GM12878 (cell line): ENCODE data around the gene PXDC1. TPM values are rescaled to one million over a fixed set of nuclear protein-coding genes. Genes with fewer than 3 reads are reported as not detected.

ENCODE experiments used
- ATAC-seq: fragments of 200-7000 bp; cut with Tn5 transposase; 3 replicates; pipeline ENCODE4 v1.9.1; 2020; ENCODE audit warnings: mild to moderate bottlenecking, moderate library complexity
- BruUV-seq: library from RNA; stranded (reverse); fragments of 400-500 nt; replicated peaks from 2 replicates; lab custom pipeline; 2021; lab: Mats Ljungman, UMichigan
- CTCF ChIA-PET: fragments of 300-600 bp; sonication (Branson Sonifier 250); formaldehyde crosslinking; extraction: SDS; loops from one replicate; lab custom pipeline; 2021; ENCODE audit warnings: inconsistent platforms; lab: Yijun Ruan, JAX
- POLR2A ChIA-PET: fragments of 350-600 bp; formaldehyde crosslinking; extraction: SDS; loops from one replicate; lab custom pipeline; 2021; ENCODE audit warnings: inconsistent platforms; lab: Charles Lee
- RAD21 ChIA-PET: fragments of 300-600 bp; sonication (Branson Sonifier 250); formaldehyde crosslinking; loops from one replicate; lab custom pipeline; 2023; ENCODE audit warnings: antibody characterized with exemption; ENCODE audit not compliant: unreplicated experiment; lab: Charles Lee
- SMC1A ChIA-PET: fragments of 300-600 bp; sonication (Branson Sonifier 250); formaldehyde crosslinking; loops from one replicate; lab custom pipeline; 2023; ENCODE audit not compliant: unreplicated experiment, uncharacterized antibody; lab: Charles Lee
- DNase-seq: peaks from one replicate; pipeline ENCODE4 v3.0.0-alpha.2; 2011; ENCODE audit warnings: low read depth, low spot score
- FAIRE-seq: peaks from 3 replicates; lab custom pipeline; 2011; peaks lifted over from hg19 to GRCh38; lab: Jason Lieb, UNC
- H2AFZ ChIP-seq: 2 replicates; pipeline ENCODE4 v1.6.0; 2011; ENCODE audit warnings: low read depth, low read length, control low read depth; ENCODE audit not compliant: control insufficient read depth
- H3K27ac ChIP-seq: 2 replicates; pipeline ENCODE4 v1.5.1; 2011; ENCODE audit warnings: control low read depth; ENCODE audit not compliant: control insufficient read depth, insufficient read depth
- H3K27me3 ChIP-seq, 2 experiments: replicated peaks in 1 of 2; 2 replicates each; pipeline versions ENCODE4 v1.6.0 to v1.6.1; 2011; ENCODE audit warnings: low read length in 1 of 2; ENCODE audit not compliant: control insufficient read depth in 2 of 2, insufficient read depth in 2 of 2
- H3K36me3 ChIP-seq, 2 experiments: 2 replicates each; pipeline ENCODE4 v1.5.1; 2011; ENCODE audit warnings: low read length in 1 of 2; ENCODE audit not compliant: control insufficient read depth in 2 of 2, insufficient read depth in 2 of 2
- H3K4me1 ChIP-seq: 2 replicates; pipeline ENCODE4 v1.6.1; 2011; ENCODE audit warnings: mild to moderate bottlenecking, low read length, moderate library complexity, mixed read lengths; ENCODE audit not compliant: control insufficient read depth, insufficient read depth
- H3K4me2 ChIP-seq: 2 replicates; pipeline ENCODE4 v1.6.0; 2011; ENCODE audit warnings: control low read depth; ENCODE audit not compliant: control insufficient read depth, insufficient read depth
- H3K4me3 ChIP-seq: fragments of 200-600 bp; sonication (generic); 2 replicates; pipeline ENCODE4 v1.5.1; 2016
- H3K79me2 ChIP-seq: 2 replicates; pipeline ENCODE4 v1.6.0; 2011; ENCODE audit warnings: low read length; ENCODE audit not compliant: control insufficient read depth, insufficient read depth
- H3K9ac ChIP-seq: 2 replicates; pipeline ENCODE4 v1.8.0; 2011; ENCODE audit warnings: low read length, control low read depth, mixed read lengths; ENCODE audit not compliant: control insufficient read depth, insufficient read depth
- H3K9me3 ChIP-seq: replicated peaks from 3 replicates; pipeline ENCODE4 v1.5.1; 2011; ENCODE audit warnings: mild to moderate bottlenecking, low read length; ENCODE audit not compliant: control insufficient read depth, insufficient read depth
- H4K20me1 ChIP-seq: 2 replicates; pipeline ENCODE4 v1.6.0; 2011; ENCODE audit not compliant: control insufficient read depth, insufficient read depth
- ATF7 ChIP-seq: fragments of 450-650 bp; IDR thresholded peaks from 2 replicates; pipeline ENCODE4 v1.6.1; 2016; ENCODE audit warnings: low read depth, mild to moderate bottlenecking
- CREB1 ChIP-seq: IDR thresholded peaks from 2 replicates; pipeline ENCODE4 v1.6.1; 2012; ENCODE audit warnings: low read depth, mild to moderate bottlenecking, inconsistent platforms
- ELK1 ChIP-seq: IDR thresholded peaks from 2 replicates; pipeline ENCODE4 v1.6.1; 2012; ENCODE audit warnings: low read depth, low read length, improper control_type of control experiment
- EP300 ChIP-seq, 2 experiments: fragments of 150-350 bp in 1 of 2; IDR thresholded peaks; 2 replicates each; pipeline ENCODE4 v1.6.1; 2011 to 2012; ENCODE audit warnings: low read depth in 2 of 2, low read length in 2 of 2, borderline replicate concordance in 1 of 2, improper control_type of control experiment in 1 of 2, inconsistent platforms in 1 of 2; ENCODE audit not compliant: control insufficient read depth in 1 of 2
- FOXK2 ChIP-seq: fragments of 450-650 bp; IDR thresholded peaks from 2 replicates; pipeline ENCODE4 v1.6.1; 2017; ENCODE audit warnings: mild to moderate bottlenecking, moderate library complexity
- IRF3 ChIP-seq: fragments of 450-650 bp; IDR thresholded peaks from 2 replicates; pipeline ENCODE4 v1.6.1; 2014; ENCODE audit warnings: mild to moderate bottlenecking
- LARP7 ChIP-seq: fragments of 450-650 bp; IDR thresholded peaks from 2 replicates; pipeline ENCODE4 v1.6.1; 2017; ENCODE audit warnings: mild to moderate bottlenecking
- MYB ChIP-seq: fragments of 150-350 bp; IDR thresholded peaks from 2 replicates; pipeline ENCODE4 v1.6.1; 2014; ENCODE audit warnings: mild to moderate bottlenecking, low read depth, low read length, borderline replicate concordance
- NR2C1 ChIP-seq: fragments of 450-650 bp; IDR thresholded peaks from 2 replicates; pipeline ENCODE4 v1.6.1; 2017; ENCODE audit warnings: antibody characterized with exemption, mild to moderate bottlenecking, moderate library complexity
- PAX8 ChIP-seq: fragments of 450-650 bp; IDR thresholded peaks from 2 replicates; pipeline ENCODE4 v1.6.1; 2017; ENCODE audit warnings: mild to moderate bottlenecking, moderate library complexity
- POLR2AphosphoS5 ChIP-seq: IDR thresholded peaks from 2 replicates; pipeline ENCODE4 v1.6.1; 2011; ENCODE audit warnings: mild to moderate bottlenecking, low read length, inconsistent platforms
- RAD51 ChIP-seq: fragments of 450-650 bp; IDR thresholded peaks from 2 replicates; pipeline ENCODE4 v1.6.1; 2016; ENCODE audit warnings: moderate library complexity, mild to moderate bottlenecking, inconsistent platforms
- SMAD1 ChIP-seq: fragments of 450-650 bp; IDR thresholded peaks from 2 replicates; pipeline ENCODE4 v1.6.1; 2018; ENCODE audit warnings: mild to moderate bottlenecking, low read depth; ENCODE audit not compliant: partially characterized antibody
- SMC3 ChIP-seq: IDR thresholded peaks from 2 replicates; pipeline ENCODE4 v1.6.1; 2011; ENCODE audit warnings: low read length, improper control_type of control experiment, borderline replicate concordance
- STAT1 ChIP-seq: fragments of 450-650 bp; conservative IDR thresholded peaks from 2 replicates; pipeline ENCODE4 v1.6.1; 2014; ENCODE audit warnings: antibody characterized with exemption, mild to moderate bottlenecking
- YY1 ChIP-seq: IDR thresholded peaks from 2 replicates; pipeline ENCODE4 v1.6.1; 2011; ENCODE audit warnings: low read depth, mild to moderate bottlenecking, low read length
- ZNF207 ChIP-seq: fragments of 450-650 bp; IDR thresholded peaks from 2 replicates; pipeline ENCODE4 v1.6.1; 2014; ENCODE audit warnings: antibody characterized with exemption, mild to moderate bottlenecking, borderline replicate concordance
- ZZZ3 ChIP-seq: IDR thresholded peaks from 2 replicates; pipeline ENCODE4 v1.6.1; 2011; ENCODE audit warnings: low read depth; ENCODE audit not compliant: control insufficient read depth, insufficient read length
- WGBS: methylation state at CpG from one replicate; pipeline ENCODE4 v1.1.6; 2016; ENCODE audit warnings: low lambda C conversion rate; ENCODE audit not compliant: insufficient replicate concordance, insufficient coverage; ENCODE audit errors: missing lambda C conversion rate; 5-methylcytosine and 5-hydroxymethylcytosine counted together
- in situ Hi-C: fragments of 300-500 bp; cut with MboI; formaldehyde crosslinking; loops from 9 replicates; pipeline ENCODE4 v1.14.3; 2018; ENCODE audit warnings: mixed read lengths
- intact Hi-C: fragments of 100-400 bp; cut with micrococcal nuclease; formaldehyde crosslinking; loops from one replicate; pipeline ENCODE4 v1.14.2; 2022; ENCODE audit not compliant: unreplicated experiment
- polyA plus RNA-seq, 11 experiments: library from polyadenylated mRNA; depleted of rRNA in 4 of 11; unstranded in 6 of 11; stranded (reverse) in 5 of 11; fragments of >200 nt; fragmentation: Nextera tagmentation in 4 of 11; fragmentation: Illumina TruSeq in 1 of 11; extraction: Ambion mirVana in 4 of 11; extraction: Trizol in 1 of 11; gene quantifications; 1 replicate in 1 of 11; 2 replicates in 10 of 11; pipeline versions ENCODE4 v1.2.1 to v1.2.3, GENCODE V29; 2011 to 2016; ENCODE audit warnings: inconsistent platforms in 2 of 11, missing spikeins in 2 of 11, low read depth in 1 of 11
- total RNA-seq, 4 experiments: library from RNA; depleted of rRNA in 3 of 4; stranded (reverse); fragments of >200 nt in 3 of 4; fragmentation: Illumina TruSeq in 1 of 4; extraction: Trizol in 1 of 4; gene quantifications; 2 replicates each; pipeline versions ENCODE4 v1.2.1 to v1.2.3, GENCODE V29; 2013 to 2021

The PXDC1 gene
- total and polyA plus RNA-seq, 10 of the 15 experiments (the other 5 are each of a cell fraction or from before 2014, with no cell fraction given), result 0.03 to 0.72 (median 0.32) TPM; not detected in 2

GRCh38 chr6:3710403-3710802 is 41.1 kb downstream of the PXDC1 start:
- Histone ChIP-seq H2AFZ (no peak overlapping the region), H3K4me1 (no peaks in the 10 kb centered on the region), H3K36me3 (no peaks in the 10 kb centered on the region), H3K4me2 (no peak overlapping the region), H4K20me1 (no peaks in the 10 kb centered on the region), H3K9me3 (no peaks in the 10 kb centered on the region; the same call in 2 of the 3 replicates), H3K27ac (no peak overlapping the region), H3K79me2 (no peaks in the 10 kb centered on the region), H3K9ac (no peak overlapping the region), H3K4me3 (no peak overlapping the region), H3K27me3 (peaks cover 0 to 1% of the 10 kb centered on the region in 2 experiments; a peak in 1 of 4 replicates)
- SMC1A ChIA-PET, result no interaction called here
- in situ Hi-C loops, result no loop called here
- TF ChIP-seq POLR2AphosphoS5 (no peak), RAD51 (no peak), YY1 (no peak), MYB (no peak), SMC3 (no peak)
- BruUV-seq, result no TSS peak
- CTCF ChIA-PET, result interaction anchor here (1.7 kb wide), 1 partner anchor 21 kb away, joined by 6 read pairs; no protein-coding TSS in a partner anchor
- intact Hi-C loops, result no loop called here
- 29% methylated on average over 7 of the region's 7 CpGs for WGBS
- RAD21 ChIA-PET, result no interaction called here
- FAIRE-seq, result no peak
- POLR2A ChIA-PET, result no interaction called here
- ATAC-seq, result no peak
- no peak for DNase-seq

- no peaks in the 10 kb centered on the region for H3K36me3 ChIP-seq
- FAIRE-seq (no peak), ATAC-seq (no peak), DNase-seq (no peak)
- no peak overlapping the region for H3K4me3 ChIP-seq
- in situ Hi-C loops (no loop called here), intact Hi-C loops (no loop called here)
- ChIA-PET CTCF (no interaction called here), RAD21 (no interaction called here), POLR2A (no interaction called here), SMC1A (no interaction called here)
- no peaks in the 10 kb centered on the region for H3K4me1 ChIP-seq
- no peaks in the 10 kb centered on the region for H3K79me2 ChIP-seq
- H3K27me3 ChIP-seq, result no peaks in the 10 kb centered on the region
- no peak overlapping the region for H3K27ac ChIP-seq
- H3K9me3 ChIP-seq, result no peaks in the 10 kb centered on the region
- H3K4me2 ChIP-seq, result no peak overlapping the region
- H4K20me1 ChIP-seq, result no peaks in the 10 kb centered on the region
- WGBS, result 18% methylated on average over 4 of the region's 4 CpGs
- H3K9ac ChIP-seq, result no peak overlapping the region
- no TSS peak for BruUV-seq
- no peak for TF ChIP-seq FOXK2
- no peak for TF ChIP-seq STAT1
- no peak for TF ChIP-seq NR2C1
- no peak for TF ChIP-seq IRF3
- no peak for TF ChIP-seq ATF7
- no peak for TF ChIP-seq ZNF207
- TF ChIP-seq ELK1, result no peak
- no peak for TF ChIP-seq PAX8
- no peak for TF ChIP-seq SMAD1
- TF ChIP-seq LARP7, result no peak
- TF ChIP-seq CREB1, result no peak
- no peak for TF ChIP-seq EP300 (IDR thresholded peaks at IDR 0.05; ENCODE audit: borderline replicate concordance in 1 of 2, control insufficient read depth in 1 of 2, low read depth in 2 of 2, low read length in 2 of 2)
- TF ChIP-seq ZZZ3, result no peak
- H2AFZ ChIP-seq, result no peak overlapping the region
Observed at GRCh38 chr6:3708540-3708939, 43.0 kb downstream of the PXDC1 start.
